ENCODE results near the gene LEO1.

DNA sequence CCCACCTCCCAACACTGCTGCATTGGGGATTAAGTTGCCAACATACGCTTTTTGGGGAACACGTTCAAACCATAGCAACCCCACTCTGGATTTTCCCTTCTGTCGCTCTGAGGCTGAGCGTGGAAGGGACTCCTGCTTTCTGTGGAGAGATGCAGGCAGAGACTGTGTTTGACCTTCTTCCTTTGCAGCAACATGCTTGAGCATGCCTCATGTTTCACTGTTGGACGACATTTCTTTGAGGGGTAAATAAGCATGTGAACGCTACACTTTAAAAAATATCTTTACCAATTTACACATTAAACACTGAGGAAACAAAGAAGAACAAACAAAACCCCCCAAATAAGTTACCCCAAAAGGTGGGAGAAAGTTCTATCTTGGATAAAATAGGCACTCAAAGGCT is 33.2 kb upstream of the LEO1 start:
- TF ChIP-seq, protein P1, sequence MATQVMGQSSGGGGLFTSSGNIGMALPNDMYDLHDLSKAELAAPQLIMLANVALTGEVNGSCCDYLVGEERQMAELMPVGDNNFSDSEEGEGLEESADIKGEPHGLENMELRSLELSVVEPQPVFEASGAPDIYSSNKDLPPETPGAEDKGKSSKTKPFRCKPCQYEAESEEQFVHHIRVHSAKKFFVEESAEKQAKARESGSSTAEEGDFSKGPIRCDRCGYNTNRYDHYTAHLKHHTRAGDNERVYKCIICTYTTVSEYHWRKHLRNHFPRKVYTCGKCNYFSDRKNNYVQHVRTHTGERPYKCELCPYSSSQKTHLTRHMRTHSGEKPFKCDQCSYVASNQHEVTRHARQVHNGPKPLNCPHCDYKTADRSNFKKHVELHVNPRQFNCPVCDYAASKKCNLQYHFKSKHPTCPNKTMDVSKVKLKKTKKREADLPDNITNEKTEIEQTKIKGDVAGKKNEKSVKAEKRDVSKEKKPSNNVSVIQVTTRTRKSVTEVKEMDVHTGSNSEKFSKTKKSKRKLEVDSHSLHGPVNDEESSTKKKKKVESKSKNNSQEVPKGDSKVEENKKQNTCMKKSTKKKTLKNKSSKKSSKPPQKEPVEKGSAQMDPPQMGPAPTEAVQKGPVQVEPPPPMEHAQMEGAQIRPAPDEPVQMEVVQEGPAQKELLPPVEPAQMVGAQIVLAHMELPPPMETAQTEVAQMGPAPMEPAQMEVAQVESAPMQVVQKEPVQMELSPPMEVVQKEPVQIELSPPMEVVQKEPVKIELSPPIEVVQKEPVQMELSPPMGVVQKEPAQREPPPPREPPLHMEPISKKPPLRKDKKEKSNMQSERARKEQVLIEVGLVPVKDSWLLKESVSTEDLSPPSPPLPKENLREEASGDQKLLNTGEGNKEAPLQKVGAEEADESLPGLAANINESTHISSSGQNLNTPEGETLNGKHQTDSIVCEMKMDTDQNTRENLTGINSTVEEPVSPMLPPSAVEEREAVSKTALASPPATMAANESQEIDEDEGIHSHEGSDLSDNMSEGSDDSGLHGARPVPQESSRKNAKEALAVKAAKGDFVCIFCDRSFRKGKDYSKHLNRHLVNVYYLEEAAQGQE (IDR thresholded peaks at IDR 0.05): no peak
- TF ChIP-seq GABPA (IDR thresholded peaks at IDR 0.05 in 1 of 2, conservative IDR thresholded peaks at IDR 0.05 in 1 of 2) (no peak), SP1 (IDR thresholded peaks at IDR 0.05) (no peak), HNF4G (IDR thresholded peaks at IDR 0.05) (no peak), TAF1 (conservative IDR thresholded peaks at IDR 0.05) (no peak), RAD21 (IDR thresholded peaks at IDR 0.05) (no peak), JUND (IDR thresholded peaks at IDR 0.05) (no peak), FOXA1 (IDR thresholded peaks at IDR 0.05) (no peak), EGR1 (IDR thresholded peaks at IDR 0.05; ENCODE audit: low read depth in 2 of 2) (no peak), HNF4A (conservative IDR thresholded peaks at IDR 0.05) (no peak)
- TF ChIP-seq, protein P2, sequence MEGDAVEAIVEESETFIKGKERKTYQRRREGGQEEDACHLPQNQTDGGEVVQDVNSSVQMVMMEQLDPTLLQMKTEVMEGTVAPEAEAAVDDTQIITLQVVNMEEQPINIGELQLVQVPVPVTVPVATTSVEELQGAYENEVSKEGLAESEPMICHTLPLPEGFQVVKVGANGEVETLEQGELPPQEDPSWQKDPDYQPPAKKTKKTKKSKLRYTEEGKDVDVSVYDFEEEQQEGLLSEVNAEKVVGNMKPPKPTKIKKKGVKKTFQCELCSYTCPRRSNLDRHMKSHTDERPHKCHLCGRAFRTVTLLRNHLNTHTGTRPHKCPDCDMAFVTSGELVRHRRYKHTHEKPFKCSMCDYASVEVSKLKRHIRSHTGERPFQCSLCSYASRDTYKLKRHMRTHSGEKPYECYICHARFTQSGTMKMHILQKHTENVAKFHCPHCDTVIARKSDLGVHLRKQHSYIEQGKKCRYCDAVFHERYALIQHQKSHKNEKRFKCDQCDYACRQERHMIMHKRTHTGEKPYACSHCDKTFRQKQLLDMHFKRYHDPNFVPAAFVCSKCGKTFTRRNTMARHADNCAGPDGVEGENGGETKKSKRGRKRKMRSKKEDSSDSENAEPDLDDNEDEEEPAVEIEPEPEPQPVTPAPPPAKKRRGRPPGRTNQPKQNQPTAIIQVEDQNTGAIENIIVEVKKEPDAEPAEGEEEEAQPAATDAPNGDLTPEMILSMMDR (IDR thresholded peaks at IDR 0.05; ENCODE audit: low read depth, low read length, missing input control): no peak
- TF ChIP-seq, protein P3, sequence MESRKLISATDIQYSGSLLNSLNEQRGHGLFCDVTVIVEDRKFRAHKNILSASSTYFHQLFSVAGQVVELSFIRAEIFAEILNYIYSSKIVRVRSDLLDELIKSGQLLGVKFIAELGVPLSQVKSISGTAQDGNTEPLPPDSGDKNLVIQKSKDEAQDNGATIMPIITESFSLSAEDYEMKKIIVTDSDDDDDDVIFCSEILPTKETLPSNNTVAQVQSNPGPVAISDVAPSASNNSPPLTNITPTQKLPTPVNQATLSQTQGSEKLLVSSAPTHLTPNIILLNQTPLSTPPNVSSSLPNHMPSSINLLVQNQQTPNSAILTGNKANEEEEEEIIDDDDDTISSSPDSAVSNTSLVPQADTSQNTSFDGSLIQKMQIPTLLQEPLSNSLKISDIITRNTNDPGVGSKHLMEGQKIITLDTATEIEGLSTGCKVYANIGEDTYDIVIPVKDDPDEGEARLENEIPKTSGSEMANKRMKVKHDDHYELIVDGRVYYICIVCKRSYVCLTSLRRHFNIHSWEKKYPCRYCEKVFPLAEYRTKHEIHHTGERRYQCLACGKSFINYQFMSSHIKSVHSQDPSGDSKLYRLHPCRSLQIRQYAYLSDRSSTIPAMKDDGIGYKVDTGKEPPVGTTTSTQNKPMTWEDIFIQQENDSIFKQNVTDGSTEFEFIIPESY (IDR thresholded peaks at IDR 0.05): no peak
- TF ChIP-seq, protein P4, sequence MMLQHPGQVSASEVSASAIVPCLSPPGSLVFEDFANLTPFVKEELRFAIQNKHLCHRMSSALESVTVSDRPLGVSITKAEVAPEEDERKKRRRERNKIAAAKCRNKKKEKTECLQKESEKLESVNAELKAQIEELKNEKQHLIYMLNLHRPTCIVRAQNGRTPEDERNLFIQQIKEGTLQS (IDR thresholded peaks at IDR 0.05): no peak
- TF ChIP-seq, protein P5, sequence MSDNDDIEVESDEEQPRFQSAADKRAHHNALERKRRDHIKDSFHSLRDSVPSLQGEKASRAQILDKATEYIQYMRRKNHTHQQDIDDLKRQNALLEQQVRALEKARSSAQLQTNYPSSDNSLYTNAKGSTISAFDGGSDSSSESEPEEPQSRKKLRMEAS (IDR thresholded peaks at IDR 0.05): no peak

Data from liver (tissue), 3 donors.